Sigmoid colon (tissue), 7 donors: ENCODE data around the gene OLFM1. TPM values are rescaled to one million over a fixed set of nuclear protein-coding genes. Genes with fewer than 3 reads are reported as not detected.

ENCODE experiments used
- DNase-seq: peaks from one replicate; pipeline ENCODE4 v3.0.0-alpha.2; 2019
- H3K27ac ChIP-seq, 4 donors: fragments of 200-600 bp; sonication (generic); one replicate each; pipeline ENCODE4 v1.5.1; 2016 to 2019; ENCODE audit warnings: mild to moderate bottlenecking in 1 of 4
- H3K27me3 ChIP-seq, 3 donors: fragments of 200-600 bp; sonication (generic); one replicate each; pipeline ENCODE4 v1.5.1; 2019; ENCODE audit warnings: mild to moderate bottlenecking in 1 of 3
- H3K36me3 ChIP-seq, 4 donors: fragments of 200-600 bp; sonication (generic); one replicate each; pipeline ENCODE4 v1.5.1; 2016 to 2019
- H3K4me1 ChIP-seq, 4 donors: fragments of 200-600 bp; sonication (generic); one replicate each; pipeline ENCODE4 v1.5.1; 2017 to 2019
- H3K4me3 ChIP-seq, 4 donors: fragments of 200-600 bp; sonication (generic); one replicate each; pipeline ENCODE4 v1.5.1; 2017 to 2019; ENCODE audit warnings: mild to moderate bottlenecking in 2 of 4, moderate library complexity in 1 of 4
- H3K9me3 ChIP-seq, 4 donors: fragments of 200-600 bp in 3 of 4; sonication (generic) in 3 of 4; one replicate each; pipeline versions ENCODE4 v1.5.1 to v1.6.1; 2013 to 2019
- CTCF ChIP-seq, 4 experiments: fragments of 450-650 bp in 3 of 4; fragments of 200-600 bp in 1 of 4; IDR thresholded peaks; one replicate each; pipeline ENCODE4 v1.5.1; 2016 to 2019; ENCODE audit warnings: antibody characterized with exemption in 4 of 4, mild to moderate bottlenecking in 3 of 4, moderate library complexity in 2 of 4
- EP300 ChIP-seq, 4 donors: sonication (generic); formaldehyde crosslinking; IDR thresholded peaks; one replicate each; pipeline ENCODE4 v1.6.1; 2017; ENCODE audit warnings: antibody characterized with exemption in 4 of 4
- POLR2A ChIP-seq, 2 donors: fragments of 450-650 bp; IDR thresholded peaks; one replicate each; pipeline ENCODE4 v1.6.1; 2016; ENCODE audit warnings: antibody characterized with exemption in 2 of 2, mild to moderate bottlenecking in 2 of 2, moderate library complexity in 2 of 2
- POLR2AphosphoS5 ChIP-seq, 4 donors: sonication (generic); formaldehyde crosslinking; IDR thresholded peaks; one replicate each; pipeline ENCODE4 v1.6.1; 2017; ENCODE audit warnings: antibody characterized with exemption in 4 of 4
- WGBS, 2 donors: extraction: QIAGEN DNeasy Blood & Tissue Kit; methylation state at CpG; one replicate each; pipeline ENCODE4 v1.1.7; 2013; 5-methylcytosine and 5-hydroxymethylcytosine counted together
- intact Hi-C: fragments of 100-400 bp; cut with DNase I; formaldehyde crosslinking; loops from one replicate; pipeline ENCODE4 v1.15.1; 2023
- polyA plus RNA-seq, 3 donors: library from polyadenylated mRNA; stranded (reverse); fragments of 200-250 nt; gene quantifications; one replicate each; pipeline ENCODE4 v1.2.3, GENCODE V29; 2013
- total RNA-seq, 4 donors: library from RNA; depleted of rRNA; stranded (reverse); fragments of >200 nt; gene quantifications; one replicate each; pipeline ENCODE4 v1.1.0, GENCODE V29; 2016
- donor health status: healthy with polysubstance abuse.
- donor health status: Bipolar disorder and iron deficiency.
- donor health status: healthy.

The OLFM1 gene
- total and polyA plus RNA-seq, 7 donors: 1.2 to 19.3 (median 13.6) TPM

DNA sequence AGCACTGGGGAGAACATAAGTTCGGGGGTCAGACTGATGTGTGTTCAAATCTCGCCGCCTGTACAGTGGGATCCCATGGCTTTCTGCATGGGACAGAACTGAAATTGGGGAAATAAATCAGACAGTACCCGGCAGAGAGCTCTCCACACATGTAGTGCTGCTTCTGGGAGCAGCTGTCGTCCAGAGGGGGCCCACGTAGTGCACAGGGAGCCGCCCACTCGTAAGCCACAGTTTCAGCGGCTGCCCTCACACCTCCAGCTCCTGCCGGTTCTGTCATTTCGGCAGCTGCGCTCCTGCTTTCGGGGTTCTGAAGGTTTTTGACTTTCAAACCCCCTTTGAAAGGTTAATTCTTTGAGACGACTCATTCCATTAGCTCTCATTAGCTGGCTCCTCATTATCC, 83.1 kb downstream of the OLFM1 start:
- H3K36me3 ChIP-seq: no peaks in the 10 kb centered on the region
- no peak for DNase-seq
- H3K27ac ChIP-seq: no peak overlapping the region
- no peaks in the 10 kb centered on the region for H3K9me3 ChIP-seq
- H3K27me3 ChIP-seq: peaks cover 0 to 35% (median 0%) of the 10 kb centered on the region in 3 donors
- WGBS, 2 donors: 71 to 73% methylated on average over 14 of the region's 14 CpGs
- no peak overlapping the region for H3K4me3 ChIP-seq
- no peak for TF ChIP-seq EP300 (IDR thresholded peaks at IDR 0.05)
- TF ChIP-seq POLR2A (IDR thresholded peaks at IDR 0.05): no peak
- TF ChIP-seq POLR2AphosphoS5 (IDR thresholded peaks at IDR 0.05): no peak
- no peak for TF ChIP-seq CTCF (IDR thresholded peaks at IDR 0.05)
- intact Hi-C loops: no loop called here
- no peaks in the 10 kb centered on the region for H3K4me1 ChIP-seq

Other genes with a start within 250 kb of the OLFM1 start
- gene FCN2, start 206.9 kb upstream of the OLFM1 start, total RNA-seq: not detected
- gene FCN2, start 206.9 kb upstream of the OLFM1 start, polyA plus RNA-seq: under 1 TPM in 1 of 3 donors, not detected in 2; 0.12 TPM
- gene FCN1, start 169.8 kb upstream of the OLFM1 start, total RNA-seq: 1 to 10 TPM; 1.2 to 6.9 (median 1.9) TPM
- 1 to 10 TPM in 2 of 3 donors, under 1 TPM in 1; 0.69 to 2.8 (median 1.2) TPM for gene FCN1, start 169.8 kb upstream of the OLFM1 start, polyA plus RNA-seq